Breast epithelium (tissue), 4 donors: ENCODE measurements around the gene FBXO46. TPM values are rescaled to one million over a fixed set of nuclear protein-coding genes. Genes with fewer than 3 reads are reported as not detected.
A peak's percentile ranks its signal among the peaks of the same experiment; 100 is the strongest.

ENCODE experiments used
- DNase-seq, 2 donors: peaks; one replicate each; pipeline ENCODE4 v3.0.0-alpha.2; 2019; ENCODE audit warnings: low spot score in 2 of 2
- H3K27ac ChIP-seq, 2 donors: fragments of 200-600 bp; sonication (generic) in 1 of 2; one replicate each; pipeline ENCODE4 v1.5.1; 2016 to 2019; ENCODE audit warnings: mild to moderate bottlenecking in 1 of 2
- H3K27me3 ChIP-seq, 2 donors: fragments of 200-600 bp; sonication (generic) in 1 of 2; one replicate each; pipeline versions ENCODE4 v1.5.1 to v1.6.0; 2017 to 2019; ENCODE audit warnings: control low read depth in 1 of 2, mild to moderate bottlenecking in 1 of 2
- H3K36me3 ChIP-seq: fragments of 200-600 bp; one replicate; pipeline ENCODE4 v1.5.1; 2019
- H3K4me1 ChIP-seq, 2 donors: fragments of 200-600 bp; sonication (generic); one replicate each; pipeline ENCODE4 v1.5.1; 2016 to 2019; ENCODE audit warnings: control low read depth in 1 of 2
- H3K4me3 ChIP-seq, 3 donors: fragments of 200-600 bp; sonication (generic); 1 replicate in 2 of 3; 2 replicates in 1 of 3; pipeline ENCODE4 v1.5.1; 2016 to 2019; ENCODE audit warnings: mild to moderate bottlenecking in 3 of 3, moderate library complexity in 2 of 3
- H3K9me3 ChIP-seq, 2 donors: fragments of 200-600 bp; sonication (generic) in 1 of 2; one replicate each; pipeline ENCODE4 v1.5.1; 2016 to 2019; ENCODE audit warnings: control low read depth in 1 of 2
- CTCF ChIP-seq, 3 donors: fragments of 450-650 bp; IDR thresholded peaks; one replicate each; pipeline ENCODE4 v1.5.1; 2016 to 2017; ENCODE audit warnings: antibody characterized with exemption in 3 of 3, mild to moderate bottlenecking in 3 of 3, moderate library complexity in 3 of 3
- POLR2A ChIP-seq: fragments of 450-650 bp; IDR thresholded peaks from one replicate; pipeline ENCODE4 v1.6.1; 2016; ENCODE audit warnings: antibody characterized with exemption, mild to moderate bottlenecking, moderate library complexity
- POLR2AphosphoS5 ChIP-seq, 3 donors: sonication (generic); formaldehyde crosslinking; IDR thresholded peaks; one replicate each; pipeline ENCODE4 v1.6.1; 2017; ENCODE audit warnings: antibody characterized with exemption in 3 of 3
- intact Hi-C: fragments of 100-400 bp; cut with DNase I; formaldehyde crosslinking; loops from one replicate; pipeline ENCODE4 v1.15.1; 2023; ENCODE audit warnings: low total_unique reads
- total RNA-seq, 3 donors: library from RNA; depleted of rRNA; stranded (reverse); fragments of >200 nt; gene quantifications; one replicate each; pipeline ENCODE4 v1.1.0, GENCODE V29; 2016

Gene FBXO46
- total RNA-seq, 3 donors from 2014 or later: 8.0 to 15.1 (median 13.8) TPM

- no peaks in the 10 kb centered on the region for H3K9me3 ChIP-seq
- no peak overlapping the region for H3K4me3 ChIP-seq
- no peak overlapping the region for H3K27ac ChIP-seq
- H3K36me3 ChIP-seq: no peaks in the 10 kb centered on the region
- TF ChIP-seq POLR2A: no peak
- no peak for DNase-seq
- intact Hi-C loops: no loop called here
- no peaks in the 10 kb centered on the region for H3K27me3 ChIP-seq
- no peaks in the 10 kb centered on the region for H3K4me1 ChIP-seq
These were observed 24.8 kb downstream of the FBXO46 start for GRCh38 chr19:45705710-45706415.

GRCh38 chr19:45705115-45705514 is 25.6 kb downstream of the FBXO46 start:
- Histone ChIP-seq H3K4me1 (no peaks in the 10 kb centered on the region), H3K27me3 (no peaks in the 10 kb centered on the region), H3K4me3 (no peak overlapping the region), H3K27ac (no peak overlapping the region), H3K36me3 (no peaks in the 10 kb centered on the region), H3K9me3 (no peaks in the 10 kb centered on the region)
- DNase-seq: no peak
- intact Hi-C loops: no loop called here
- TF ChIP-seq POLR2AphosphoS5 (IDR thresholded peaks at IDR 0.05) (no peak), POLR2A (no peak), CTCF (IDR thresholded peaks at IDR 0.05) (no peak)

GRCh38 chr19:45701676-45702075 is 29.0 kb downstream of the FBXO46 start:
- intact Hi-C loops: no loop called here
- Histone ChIP-seq H3K4me1 (no peaks in the 10 kb centered on the region), H3K9me3 (no peaks in the 10 kb centered on the region), H3K27ac (no peak overlapping the region), H3K4me3 (no peak overlapping the region), H3K36me3 (no peaks in the 10 kb centered on the region), H3K27me3 (no peaks in the 10 kb centered on the region)
- no peak for DNase-seq
- no peak for TF ChIP-seq POLR2A
- TF ChIP-seq POLR2AphosphoS5 (IDR thresholded peaks at IDR 0.05): no peak
- no peak for TF ChIP-seq CTCF (IDR thresholded peaks at IDR 0.05)

GRCh38 chr19:45693106-45693788 is 37.4 kb downstream of the FBXO46 start:
- Histone ChIP-seq H3K27me3 (no peaks in the 10 kb centered on the region), H3K4me3 (peak overlapping the region; percentile 69 to 90 (median 89)), H3K36me3 (no peaks in the 10 kb centered on the region), H3K9me3 (no peaks in the 10 kb centered on the region), H3K27ac (peak overlapping the region; percentile 94 to 96), H3K4me1 (no peaks in the 10 kb centered on the region)
- peak; percentile 62 to 80 for DNase-seq
- TF ChIP-seq POLR2A (no peak), POLR2AphosphoS5 (IDR thresholded peaks at IDR 0.05) (no peak), CTCF (IDR thresholded peaks at IDR 0.05) (peak; percentile 67 to 84 (median 80))
- intact Hi-C loops: no loop called here

GRCh38 chr19:45692187-45693105 is 38.2 kb downstream of the FBXO46 start, which contains the start of gene QPCTL:
Gene QPCTL, plus strand, starts transcription at chr19:45692666. Its CDS starts 38 bp downstream, at chr19:45692704.
- Histone ChIP-seq H3K36me3 (no peaks in the 10 kb centered on the region), H3K4me1 (no peaks in the 10 kb centered on the region), H3K27ac (peak within 1 kb of the TSS; percentile 94 to 96), H3K27me3 (no peaks in the 10 kb centered on the region), H3K4me3 (peak within 1 kb of the TSS; percentile 69 to 90 (median 89)), H3K9me3 (no peaks in the 10 kb centered on the region)
- peak; percentile 98 to 99 for DNase-seq
- TF ChIP-seq POLR2AphosphoS5 (IDR thresholded peaks at IDR 0.05) (peak in 2 of 3 donors; percentile 30 to 34), POLR2A (no peak)
- intact Hi-C loops: no loop called here
